GM23338 (cell line): ENCODE measurements around the gene KMT2E. TPM values are rescaled to one million over a fixed set of nuclear protein-coding genes. Genes with fewer than 3 reads are reported as not detected.
A peak's percentile ranks its signal among the peaks of the same experiment; 100 is the strongest.
"Not testable (repeated sequence)": the region's sequence is repeated elsewhere in the genome, so short reads cannot be mapped to it uniquely, and the experiment has no call there.

Source experiments
- ATAC-seq: fragments of 200-7000 bp; cut with Tn5 transposase; 3 replicates; pipeline ENCODE4 v1.9.1; 2020
- DNase-seq: peaks from one replicate; pipeline ENCODE4 v3.0.0-alpha.2; 2015; ENCODE audit warnings: low spot score
- H2AFZ ChIP-seq: fragments of 200-600 bp; sonication (generic); 2 replicates; pipeline ENCODE4 v1.8.0; 2016; ENCODE audit warnings: antibody characterized with exemption, mild to moderate bottlenecking, moderate library complexity
- H3F3A ChIP-seq: fragments of 200-600 bp; sonication (generic); replicated peaks from 2 replicates; pipeline ENCODE4 v1.8.0; 2017; ENCODE audit warnings: antibody characterized with exemption, mixed run types, low read depth
- H3K27ac ChIP-seq: fragments of 200-600 bp; sonication (generic); 2 replicates; pipeline ENCODE4 v1.6.1; 2016; ENCODE audit warnings: low read depth
- H3K27me3 ChIP-seq: fragments of 200-600 bp; sonication (generic); 2 replicates; pipeline ENCODE4 v1.8.0; 2016; ENCODE audit warnings: mild to moderate bottlenecking, mixed run types, moderate library complexity; ENCODE audit not compliant: insufficient read depth
- H3K36me3 ChIP-seq: fragments of 200-600 bp; sonication (generic); 2 replicates; pipeline ENCODE4 v1.8.0; 2016; ENCODE audit warnings: mild to moderate bottlenecking; ENCODE audit not compliant: insufficient read depth
- H3K4me1 ChIP-seq: fragments of 200-600 bp; sonication (generic); 2 replicates; pipeline ENCODE4 v1.8.0; 2016; ENCODE audit warnings: mild to moderate bottlenecking, moderate library complexity; ENCODE audit not compliant: insufficient read depth
- H3K4me2 ChIP-seq: fragments of 200-600 bp; sonication (generic); 2 replicates; pipeline ENCODE4 v1.7.1; 2017; ENCODE audit warnings: mixed run types
- H3K4me3 ChIP-seq: fragments of 200-600 bp; sonication (generic); 2 replicates; pipeline ENCODE4 v1.6.1; 2016; ENCODE audit warnings: mixed run types
- H3K79me2 ChIP-seq: fragments of 200-600 bp; sonication (generic); replicated peaks from 2 replicates; pipeline ENCODE4 v1.8.0; 2017; ENCODE audit warnings: mild to moderate bottlenecking; ENCODE audit not compliant: insufficient read depth
- H3K9me2 ChIP-seq: fragments of 200-600 bp; sonication (generic); 2 replicates; pipeline ENCODE4 v1.8.0; 2017; ENCODE audit not compliant: insufficient read depth
- H4K20me1 ChIP-seq: fragments of 200-600 bp; sonication (generic); replicated peaks from 2 replicates; pipeline ENCODE4 v1.8.0; 2017; ENCODE audit warnings: mild to moderate bottlenecking; ENCODE audit not compliant: insufficient read depth
- H3K27ac Mint-ChIP-seq: 2 replicates; pipeline ENCODE4 v1.8.0; 2020; ENCODE audit warnings: inconsistent platforms, mild to moderate bottlenecking, moderate library complexity, mixed read lengths
- H3K27me3 Mint-ChIP-seq: 3 replicates; pipeline ENCODE4 v1.8.0; 2022; ENCODE audit warnings: low read depth, mild to moderate bottlenecking, moderate library complexity, mixed read lengths, inconsistent platforms; ENCODE audit not compliant: insufficient read depth, poor library complexity
- H3K36me3 Mint-ChIP-seq: 3 replicates; pipeline ENCODE4 v1.8.0; 2021; ENCODE audit warnings: low read depth, mild to moderate bottlenecking, inconsistent platforms, moderate library complexity, mixed read lengths
- H3K4me1 Mint-ChIP-seq: 3 replicates; pipeline ENCODE4 v1.8.0; 2020; ENCODE audit warnings: mild to moderate bottlenecking, inconsistent platforms, mixed read lengths
- H3K4me3 Mint-ChIP-seq: 3 replicates; pipeline ENCODE4 v1.8.0; 2021; ENCODE audit warnings: moderate library complexity, mild to moderate bottlenecking, inconsistent platforms, mixed read lengths
- H3K9me3 Mint-ChIP-seq: 3 replicates; pipeline ENCODE4 v1.8.0; 2020; ENCODE audit warnings: moderate library complexity, mild to moderate bottlenecking, inconsistent platforms, mixed read lengths
- JUNB ChIP-seq: IDR thresholded peaks from one replicate; pipeline ENCODE4 v1.6.1; 2016; ENCODE audit warnings: antibody characterized with exemption; ENCODE audit not compliant: unreplicated experiment
- STAT1 ChIP-seq: IDR thresholded peaks from one replicate; pipeline ENCODE4 v1.6.1; 2016; ENCODE audit warnings: antibody characterized with exemption; ENCODE audit not compliant: unreplicated experiment
- ZNF331 ChIP-seq: fragments of 250-450 bp; sonication (Bioruptor Pico); IDR thresholded peaks from 2 replicates; pipeline ENCODE4 v1.5.0; 2020; ENCODE audit warnings: low read depth, mild to moderate bottlenecking, moderate library complexity
- ZNF462 ChIP-seq: fragments of 250-450 bp; sonication (Bioruptor Pico); IDR thresholded peaks from 2 replicates; pipeline ENCODE4 v1.5.0; 2020; ENCODE audit warnings: mild to moderate bottlenecking, moderate library complexity
- polyA plus RNA-seq: library from polyadenylated mRNA; unstranded; fragments of >200 nt; fragmentation: Nextera tagmentation; extraction: Ambion mirVana; gene quantifications from 2 replicates; pipeline ENCODE4 v1.2.1, GENCODE V29; 2016
- total RNA-seq: library from RNA; depleted of rRNA; stranded (reverse); fragments of >200 nt; shearing (Covaris generic); gene quantifications from 2 replicates; pipeline ENCODE4 v1.2.3, GENCODE V29; 2014

Gene KMT2E
- total and polyA plus RNA-seq, 2 experiments from 2014 or later = 50.2 to 70.9 TPM

DNA sequence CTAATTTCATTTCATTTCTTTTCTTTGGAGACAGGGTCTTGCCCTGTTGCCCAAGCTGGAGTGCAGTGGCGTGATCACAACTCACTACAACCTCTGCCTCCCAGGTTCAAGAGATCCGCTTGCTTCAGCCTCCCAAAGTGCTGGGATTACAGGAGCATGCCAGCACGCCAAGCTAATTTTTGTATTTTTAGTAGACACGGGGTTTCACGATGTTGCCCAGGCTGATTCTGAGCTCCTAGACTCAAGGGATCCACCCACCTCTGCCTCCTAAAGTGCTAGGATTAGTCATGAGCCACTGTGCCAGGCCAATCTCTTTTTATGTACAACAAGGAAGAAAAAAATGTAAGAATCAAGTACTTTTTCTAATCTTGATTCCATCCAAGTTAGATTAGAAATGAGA is 10.7 kb upstream of the KMT2E start:
- Histone ChIP-seq H3K4me1 (peaks cover 6% of the 10 kb centered on the region), H2AFZ (no peak overlapping the region), H3F3A (no peaks in the 10 kb centered on the region), H3K27me3 (no peaks in the 10 kb centered on the region), H3K27ac (no peak overlapping the region), H4K20me1 (peaks cover 92% of the 10 kb centered on the region), H3K79me2 (no peaks in the 10 kb centered on the region; the same call in 1 of the 2 replicates), H3K4me3 (no peak overlapping the region), H3K4me2 (no peak overlapping the region), H3K36me3 (peaks cover 4% of the 10 kb centered on the region; the same call in 1 of the 2 replicates), H3K9me2 (no peaks in the 10 kb centered on the region)
- no peaks in the 10 kb centered on the region for H3K9me3 Mint-ChIP-seq
- ATAC-seq = no peak
- peak overlapping the region; percentile 77 for H3K27ac Mint-ChIP-seq
- no peaks in the 10 kb centered on the region for H3K27me3 Mint-ChIP-seq
- no peak overlapping the region for H3K4me3 Mint-ChIP-seq
- TF ChIP-seq STAT1 (no peak), ZNF462 (CRISPR knock-in tag) (no peak)
- peaks cover 41% of the 10 kb centered on the region for H3K4me1 Mint-ChIP-seq
- no peak for DNase-seq
- H3K36me3 Mint-ChIP-seq = peaks cover 10% of the 10 kb centered on the region; the same call in 2 of the 3 replicates

- DNase-seq (no peak), ATAC-seq (no peak)
- Mint-ChIP-seq H3K27ac (no peak overlapping the region; the same call in 1 of the 2 replicates), H3K4me1 (peaks cover 39% of the 10 kb centered on the region), H3K27me3 (no peaks in the 10 kb centered on the region), H3K9me3 (no peaks in the 10 kb centered on the region), H3K4me3 (no peak overlapping the region), H3K36me3 (peaks cover 15% of the 10 kb centered on the region; the same call in 2 of the 3 replicates)
- Histone ChIP-seq H2AFZ (no peak overlapping the region), H3K27me3 (no peaks in the 10 kb centered on the region), H3K4me1 (peaks cover 6% of the 10 kb centered on the region), H3K4me3 (no peak overlapping the region), H3K27ac (no peak overlapping the region), H3K9me2 (no peaks in the 10 kb centered on the region), H3F3A (no peaks in the 10 kb centered on the region), H4K20me1 (peaks cover 94% of the 10 kb centered on the region), H3K4me2 (no peak overlapping the region), H3K36me3 (peaks cover 4% of the 10 kb centered on the region; the same call in 1 of the 2 replicates), H3K79me2 (no peaks in the 10 kb centered on the region; the same call in 1 of the 2 replicates)
- TF ChIP-seq JUNB (no peak), ZNF331 (no peak)
Observed at GRCh38 chr7:105003872-105004510, 10.0 kb upstream of the KMT2E start.

- Histone ChIP-seq H3K4me1 (peaks cover 11% of the 10 kb centered on the region), H4K20me1 (peaks cover 94% of the 10 kb centered on the region)
- not testable (repeated sequence) for H3K9me3 Mint-ChIP-seq, H3F3A ChIP-seq, H3K27ac ChIP-seq, H3K9me2 ChIP-seq, H2AFZ ChIP-seq, H3K4me3 Mint-ChIP-seq, H3K79me2 ChIP-seq, ATAC-seq, H3K4me2 ChIP-seq, H3K4me3 ChIP-seq, DNase-seq, H3K36me3 ChIP-seq, H3K27me3 ChIP-seq, H3K27me3 Mint-ChIP-seq, H3K27ac Mint-ChIP-seq
- H3K36me3 Mint-ChIP-seq = peaks cover 13% of the 10 kb centered on the region; the same call in 2 of the 3 replicates
- peaks cover 37% of the 10 kb centered on the region for H3K4me1 Mint-ChIP-seq
Observed at GRCh38 chr7:105005006-105005405, 9.0 kb upstream of the KMT2E start.

- H3K36me3 ChIP-seq, H3K27me3 Mint-ChIP-seq, DNase-seq, H3K9me2 ChIP-seq, ATAC-seq, H3K27ac Mint-ChIP-seq, H3K27ac ChIP-seq, H3K79me2 ChIP-seq, H3K4me3 ChIP-seq, H2AFZ ChIP-seq, H3F3A ChIP-seq, H3K27me3 ChIP-seq, H3K4me3 Mint-ChIP-seq, H3K4me2 ChIP-seq, H3K9me3 Mint-ChIP-seq: not testable (repeated sequence)
- Mint-ChIP-seq H3K4me1 (peaks cover 38% of the 10 kb centered on the region), H3K36me3 (peaks cover 18% of the 10 kb centered on the region)
- peaks cover 16% of the 10 kb centered on the region for H3K4me1 ChIP-seq
- H4K20me1 ChIP-seq = peaks cover 94% of the 10 kb centered on the region
Observed at GRCh38 chr7:105005486-105005885, 8.5 kb upstream of the KMT2E start.
